Measurements from ENCODE around the gene HIVEP1.

Gene HIVEP1

GRCh38 chr6:12116264-12116800 lies 104.2 kb downstream of the HIVEP1 start:
- peak overlapping the region; percentile 57 to 82 for H3K27ac Mint-ChIP-seq
- peaks cover 7 to 8% of the 10 kb centered on the region in 2 donors for H3K9me3 Mint-ChIP-seq
- ATAC-seq = no peak
- peaks cover 81% of the 10 kb centered on the region for H3K4me1 Mint-ChIP-seq
- no peak for DNase-seq
- no peaks in the 10 kb centered on the region for H3K27me3 Mint-ChIP-seq
- H3K4me3 Mint-ChIP-seq = no peak overlapping the region

DNA sequence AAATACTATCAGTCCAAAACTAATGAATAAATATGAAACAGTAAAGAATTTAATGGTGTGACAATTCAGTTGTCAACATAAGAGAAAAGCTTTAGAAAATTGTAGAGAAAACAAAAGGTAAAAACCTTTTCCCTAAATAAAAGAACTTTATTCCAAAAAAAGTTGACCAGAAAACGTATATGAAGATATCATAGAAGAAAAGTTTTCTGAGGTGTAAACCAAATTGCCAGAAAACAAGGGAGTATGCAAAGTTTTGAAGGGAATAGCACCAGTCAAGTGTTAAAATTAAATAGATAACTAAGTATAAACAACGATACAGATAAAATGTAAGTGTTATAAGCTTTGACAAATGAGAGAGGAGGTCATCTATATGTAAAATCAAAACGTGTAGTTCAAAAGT lies 104.9 kb downstream of the HIVEP1 start:
- no peak overlapping the region for H3K27ac Mint-ChIP-seq
- peaks cover 7 to 8% of the 10 kb centered on the region in 2 donors for H3K9me3 Mint-ChIP-seq
- no peak overlapping the region for H3K4me3 Mint-ChIP-seq
- no peaks in the 10 kb centered on the region for H3K27me3 Mint-ChIP-seq
- peaks cover 75% of the 10 kb centered on the region for H3K4me1 Mint-ChIP-seq
- DNase-seq (no peak), ATAC-seq (no peak)

DNA sequence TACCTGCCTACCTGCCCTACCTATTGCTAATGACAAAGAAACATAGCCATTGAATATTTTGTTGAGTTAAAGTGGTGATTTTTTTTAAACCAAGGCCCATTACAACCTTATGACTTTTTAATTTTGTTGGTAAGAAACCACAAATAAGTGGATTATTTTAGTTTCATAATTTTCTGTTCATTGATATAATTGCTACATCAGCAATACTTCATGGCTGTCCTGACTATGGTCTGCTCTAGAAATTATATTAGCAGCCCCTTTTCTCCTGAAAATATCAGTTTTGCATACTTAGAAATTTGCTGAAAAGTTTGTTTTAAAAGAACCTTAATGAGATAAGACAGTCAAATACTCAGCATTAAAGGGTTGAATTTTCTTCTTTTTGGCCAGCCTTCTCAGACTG lies 106.5 kb downstream of the HIVEP1 start:
- DNase-seq (no peak), ATAC-seq (no peak)
- peaks cover 7 to 8% of the 10 kb centered on the region in 2 donors for H3K9me3 Mint-ChIP-seq
- H3K4me3 Mint-ChIP-seq = peak overlapping the region; percentile 34 to 57
- peaks cover 67% of the 10 kb centered on the region for H3K4me1 Mint-ChIP-seq
- peak overlapping the region in 1 of 2 donors; percentile 72 for H3K27ac Mint-ChIP-seq
- no peaks in the 10 kb centered on the region for H3K27me3 Mint-ChIP-seq

DNA sequence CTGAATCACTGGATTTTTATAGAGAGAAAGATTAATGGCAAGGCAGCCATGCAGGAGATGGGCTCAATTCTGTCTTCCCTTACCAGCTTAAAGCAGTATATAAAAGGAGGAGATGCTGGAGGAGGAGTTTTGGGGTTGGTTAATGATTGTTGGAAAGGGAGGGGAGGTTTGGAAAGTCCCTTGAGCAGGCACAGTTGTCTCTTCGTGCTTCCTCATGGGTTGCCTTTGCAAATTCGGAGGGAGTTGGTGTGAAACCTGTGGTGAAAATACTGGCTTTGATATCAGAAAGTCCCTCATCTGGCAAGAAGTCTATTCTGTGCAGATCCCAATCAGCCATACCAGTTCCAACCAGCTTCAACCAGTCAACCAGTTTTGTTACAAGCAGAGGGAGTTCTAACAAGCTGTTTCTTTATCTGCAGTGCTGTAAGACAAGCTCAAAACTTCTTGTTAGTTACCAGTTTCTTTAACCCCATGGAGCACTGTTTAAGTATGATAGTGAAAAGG lies 107.0 kb downstream of the HIVEP1 start:
- DNase-seq (peak; percentile 34 to 63), ATAC-seq (peak; percentile 95)
- no peaks in the 10 kb centered on the region for H3K27me3 Mint-ChIP-seq
- peak overlapping the region; percentile 21 to 72 for H3K27ac Mint-ChIP-seq
- H3K4me1 Mint-ChIP-seq = peaks cover 67% of the 10 kb centered on the region
- peak overlapping the region; percentile 34 to 57 for H3K4me3 Mint-ChIP-seq
- H3K9me3 Mint-ChIP-seq = peaks cover 7 to 8% of the 10 kb centered on the region in 2 donors

DNA sequence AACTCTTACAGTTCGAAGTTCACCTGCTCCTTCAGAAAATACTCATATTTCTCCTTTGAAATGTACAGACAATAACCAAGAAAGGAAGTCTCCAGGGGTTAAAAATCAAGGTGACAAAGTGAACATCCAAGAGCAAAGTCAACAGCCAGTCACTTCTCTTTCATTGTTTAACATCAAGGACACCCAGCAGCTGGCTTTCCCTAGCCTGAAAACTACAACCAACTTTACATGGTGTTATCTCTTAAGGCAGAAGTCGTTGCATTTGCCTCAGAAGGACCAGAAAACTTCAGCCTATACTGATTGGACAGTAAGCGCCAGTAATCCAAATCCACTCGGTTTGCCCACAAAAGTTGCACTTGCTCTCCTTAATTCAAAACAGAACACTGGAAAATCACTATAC lies 113.3 kb downstream of the HIVEP1 start:
- ATAC-seq (no peak), DNase-seq (no peak)
- Mint-ChIP-seq H3K4me1 (peaks cover 58% of the 10 kb centered on the region), H3K9me3 (no peaks in the 10 kb centered on the region), H3K4me3 (no peak overlapping the region), H3K27me3 (no peaks in the 10 kb centered on the region), H3K27ac (no peak overlapping the region)

DNA sequence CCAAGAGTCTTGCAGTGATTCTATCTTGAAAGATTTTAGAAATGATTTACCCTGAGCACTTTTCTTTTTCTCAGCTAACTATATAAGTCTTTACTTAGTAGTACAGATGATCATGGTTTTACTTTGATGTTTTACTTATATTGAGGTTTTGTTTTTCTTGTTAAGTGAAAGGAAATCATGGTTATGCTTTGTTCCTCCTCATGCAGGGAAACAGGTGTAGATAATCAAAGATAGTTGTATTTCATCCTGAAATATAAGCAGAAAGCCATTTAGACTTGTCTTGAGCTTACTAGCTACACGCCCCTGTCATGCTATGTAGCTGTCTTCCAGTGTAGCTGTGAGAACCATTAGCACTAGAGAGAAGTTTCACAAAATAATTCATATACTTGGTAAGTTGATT lies 113.9 kb downstream of the HIVEP1 start:
- no peaks in the 10 kb centered on the region for H3K27me3 Mint-ChIP-seq
- ATAC-seq (no peak), DNase-seq (no peak)
- H3K9me3 Mint-ChIP-seq = no peaks in the 10 kb centered on the region
- H3K27ac Mint-ChIP-seq = no peak overlapping the region
- no peak overlapping the region for H3K4me3 Mint-ChIP-seq
- H3K4me1 Mint-ChIP-seq = peaks cover 51% of the 10 kb centered on the region

GRCh38 chr6:12129523-12129922 lies 117.4 kb downstream of the HIVEP1 start:
- Mint-ChIP-seq H3K4me1 (peaks cover 33% of the 10 kb centered on the region), H3K27me3 (no peaks in the 10 kb centered on the region), H3K4me3 (no peak overlapping the region), H3K27ac (peak overlapping the region in 1 of 2 donors; percentile 60), H3K9me3 (no peaks in the 10 kb centered on the region)
- DNase-seq (no peak), ATAC-seq (no peak)

GRCh38 chr6:12132351-12133222 lies 120.5 kb downstream of the HIVEP1 start:
- Mint-ChIP-seq H3K27ac (no peak overlapping the region), H3K9me3 (no peaks in the 10 kb centered on the region), H3K4me1 (peaks cover 18% of the 10 kb centered on the region), H3K27me3 (no peaks in the 10 kb centered on the region), H3K4me3 (no peak overlapping the region)
- DNase-seq = no peak
- ATAC-seq = no peak

GRCh38 chr6:12134581-12134980 lies 122.5 kb downstream of the HIVEP1 start:
- peaks cover 26% of the 10 kb centered on the region for H3K4me1 Mint-ChIP-seq
- DNase-seq = no peak
- H3K4me3 Mint-ChIP-seq = no peak overlapping the region
- H3K27me3 Mint-ChIP-seq = no peaks in the 10 kb centered on the region
- no peak for ATAC-seq
- peaks cover 5 to 11% of the 10 kb centered on the region in 2 donors for H3K9me3 Mint-ChIP-seq
- no peak overlapping the region for H3K27ac Mint-ChIP-seq

DNA sequence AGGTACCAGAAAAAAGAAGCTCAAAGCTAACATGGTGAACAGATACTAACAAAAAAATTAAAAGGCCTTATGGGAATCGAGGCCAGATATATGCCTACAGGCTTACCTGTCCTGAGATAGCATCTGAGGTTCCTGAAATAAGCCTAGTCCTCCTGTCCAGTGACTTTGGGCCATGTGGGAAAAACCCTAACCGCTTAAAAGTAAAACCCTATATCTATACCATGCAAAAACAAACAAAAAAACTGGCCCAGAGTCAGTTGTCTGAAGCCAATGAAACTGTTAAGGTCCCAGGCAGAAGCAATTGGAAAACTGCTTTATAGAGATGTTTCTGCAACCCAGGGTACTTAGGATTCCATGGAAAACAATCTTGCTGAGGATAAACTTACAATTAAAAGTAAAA lies 122.9 kb downstream of the HIVEP1 start:
- Mint-ChIP-seq H3K27ac (no peak overlapping the region), H3K4me1 (peaks cover 26% of the 10 kb centered on the region), H3K9me3 (peaks cover 5 to 11% of the 10 kb centered on the region in 2 donors), H3K27me3 (no peaks in the 10 kb centered on the region), H3K4me3 (no peak overlapping the region)
- no peak for ATAC-seq
- DNase-seq = no peak

GRCh38 chr6:12136905-12137304 lies 124.8 kb downstream of the HIVEP1 start:
- DNase-seq = no peak
- ATAC-seq = no peak
- peaks cover 14 to 18% of the 10 kb centered on the region in 2 donors for H3K9me3 Mint-ChIP-seq
- H3K27ac Mint-ChIP-seq = no peak overlapping the region
- no peak overlapping the region for H3K4me3 Mint-ChIP-seq
- H3K4me1 Mint-ChIP-seq = peaks cover 26% of the 10 kb centered on the region
- no peaks in the 10 kb centered on the region for H3K27me3 Mint-ChIP-seq

GRCh38 chr6:12137480-12137879 lies 125.4 kb downstream of the HIVEP1 start:
- Mint-ChIP-seq H3K9me3 (peaks cover 20 to 24% of the 10 kb centered on the region in 2 donors), H3K4me1 (peaks cover 26% of the 10 kb centered on the region), H3K27me3 (no peaks in the 10 kb centered on the region), H3K27ac (no peak overlapping the region), H3K4me3 (no peak overlapping the region)
- DNase-seq (no peak), ATAC-seq (no peak)

GRCh38 chr6:12138381-12138780 lies 126.3 kb downstream of the HIVEP1 start:
- Mint-ChIP-seq H3K27me3 (no peaks in the 10 kb centered on the region), H3K4me1 (peaks cover 26% of the 10 kb centered on the region), H3K4me3 (no peak overlapping the region), H3K27ac (peak overlapping the region; percentile 37 to 92), H3K9me3 (peaks cover 20 to 26% of the 10 kb centered on the region in 2 donors)
- DNase-seq (peak; percentile 15 to 44), ATAC-seq (peak; percentile 100)

DNA sequence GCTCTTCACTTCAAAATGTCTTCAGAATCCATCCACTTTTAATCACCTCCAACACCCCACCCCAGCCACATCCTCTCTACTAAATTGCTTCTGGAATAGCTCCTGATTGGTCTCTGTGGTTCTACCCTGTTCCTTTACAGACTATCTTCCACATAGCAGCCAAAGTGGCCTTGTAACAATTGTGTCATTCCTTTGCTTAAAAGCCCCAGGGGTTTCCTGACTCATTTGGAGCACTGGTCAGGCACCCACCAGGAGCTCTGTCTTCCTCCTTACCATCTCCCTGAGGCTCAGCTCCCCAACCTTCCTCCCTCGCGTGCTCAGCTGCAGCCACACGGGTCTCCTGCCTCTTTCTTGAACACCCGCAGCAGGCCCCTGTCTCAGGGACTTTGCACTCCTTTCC lies 126.8 kb downstream of the HIVEP1 start:
- peaks cover 20 to 26% of the 10 kb centered on the region in 2 donors for H3K9me3 Mint-ChIP-seq
- H3K4me3 Mint-ChIP-seq = no peak overlapping the region
- no peak for ATAC-seq
- no peaks in the 10 kb centered on the region for H3K27me3 Mint-ChIP-seq
- peaks cover 26% of the 10 kb centered on the region for H3K4me1 Mint-ChIP-seq
- no peak for DNase-seq
- peak overlapping the region in 1 of 2 donors; percentile 5 for H3K27ac Mint-ChIP-seq

- Mint-ChIP-seq H3K27me3 (no peaks in the 10 kb centered on the region), H3K9me3 (no peaks in the 10 kb centered on the region), H3K27ac (peak overlapping the region; percentile 21 to 38), H3K4me3 (no peak overlapping the region), H3K4me1 (peaks cover 25% of the 10 kb centered on the region)
- ATAC-seq (no peak), DNase-seq (no peak)
Observed at GRCh38 chr6:12147557-12148316, 135.6 kb downstream of the HIVEP1 start.
